HG03565 (cell line): Measurements from ENCODE around the gene IL6.
"Not testable (repeated sequence)": the region's sequence is repeated elsewhere in the genome, so short reads cannot be mapped to it uniquely, and the experiment has no call there.

Experiments
- ATAC-seq: cut with Tn5 transposase; IDR thresholded peaks from one replicate; pipeline ENCODE4 v1.9.1; 2021; ENCODE audit warnings: mild to moderate bottlenecking, moderate library complexity; ENCODE audit not compliant: unreplicated experiment

The IL6 gene

GRCh38 chr7:22726907-22727713 is at the start of gene IL6:
TSS of gene IL6 (plus strand) at chr7:22727200. CDS start at chr7:22727263, 63 bp downstream.
- no peak for ATAC-seq

GRCh38 chr7:22677263-22677662 is 49.7 kb upstream of the IL6 start:
- ATAC-seq: not testable (repeated sequence)

GRCh38 chr7:22677680-22678079 is 49.3 kb upstream of the IL6 start:
- ATAC-seq: no peak

GRCh38 chr7:22680482-22680911 is 46.5 kb upstream of the IL6 start:
- ATAC-seq: no peak

GRCh38 chr7:22681312-22681711 is 45.7 kb upstream of the IL6 start:
- ATAC-seq: no peak

GRCh38 chr7:22681852-22682657 is 44.9 kb upstream of the IL6 start:
- ATAC-seq: no peak

GRCh38 chr7:22683379-22683778 is 43.6 kb upstream of the IL6 start:
- ATAC-seq: no peak

GRCh38 chr7:22686620-22687019 is 40.4 kb upstream of the IL6 start:
- no peak for ATAC-seq

- no peak for ATAC-seq
These were observed 38.9 kb upstream of the IL6 start for GRCh38 chr7:22688084-22688483.

GRCh38 chr7:22688934-22689333 is 38.1 kb upstream of the IL6 start:
- ATAC-seq: not testable (repeated sequence)

GRCh38 chr7:22694597-22695207 is 32.3 kb upstream of the IL6 start:
- ATAC-seq: peak; percentile 39

GRCh38 chr7:22695476-22696132 is 31.4 kb upstream of the IL6 start:
- no peak for ATAC-seq

- no peak for ATAC-seq
These were observed 30.3 kb upstream of the IL6 start for GRCh38 chr7:22696541-22697228.

GRCh38 chr7:22697322-22697859 is 29.6 kb upstream of the IL6 start:
- ATAC-seq: no peak

- ATAC-seq: peak; percentile 75
These were observed 29.0 kb upstream of the IL6 start for GRCh38 chr7:22697876-22698606.

- no peak for ATAC-seq
These were observed 28.2 kb upstream of the IL6 start for GRCh38 chr7:22698767-22699166.

GRCh38 chr7:22700559-22701002 is 26.4 kb upstream of the IL6 start:
- no peak for ATAC-seq

- ATAC-seq: no peak
These were observed 24.5 kb upstream of the IL6 start for GRCh38 chr7:22702516-22702915.

GRCh38 chr7:22703107-22703855 is 23.7 kb upstream of the IL6 start:
- not testable (repeated sequence) for ATAC-seq
